ENCODE measurements around the gene TDRD12. TPM values are rescaled to one million over a fixed set of nuclear protein-coding genes. Genes with fewer than 3 reads are reported as not detected.

TDRD12 gene
- polyA plus RNA-seq, 3 donors = 0.05 TPM; not detected in 2

GRCh38 chr19:32708457-32708856 is 11.1 kb upstream of the TDRD12 start:
- no peaks in the 10 kb centered on the region for H3K27me3 ChIP-seq (ENCODE audit: control insufficient read depth in 2 of 2, insufficient read depth in 2 of 2, low read length in 2 of 2)
- no peak for TF ChIP-seq CTCF (IDR thresholded peaks at IDR 0.05)
- no peak overlapping the region for H3K4me3 Mint-ChIP-seq
- no peak overlapping the region for H2AFZ ChIP-seq (ENCODE audit: insufficient read depth, low read depth, low read length, poor library complexity, severe bottlenecking)
- peaks cover 7% of the 10 kb centered on the region for H3K4me1 Mint-ChIP-seq
- peaks cover 6 to 14% (median 11%) of the 10 kb centered on the region in 7 donors for H3K9me3 Mint-ChIP-seq
- H3K4me2 ChIP-seq (replicated peaks; ENCODE audit: extremely low read depth, low read length, poor library complexity, severe bottlenecking) = no peak overlapping the region
- DNase-seq = no peak
- peaks cover 50 to 77% of the 10 kb centered on the region in 2 donors for H3K36me3 Mint-ChIP-seq
- no peaks in the 10 kb centered on the region for H3K27me3 Mint-ChIP-seq (ENCODE audit: low read depth in 3 of 3)
- no CpG with 5 or more reads among the region's 3 CpGs for WGBS (ENCODE audit: insufficient coverage)
- intact Hi-C loops (cut with micrococcal nuclease) = no loop called here
- H3K9me3 ChIP-seq (replicated peaks in 1 of 2; ENCODE audit: control insufficient read depth in 1 of 2, insufficient read depth in 1 of 2, low read length in 2 of 2) = peaks cover 10 to 11% of the 10 kb centered on the region in 2 donors
- peak overlapping the region; percentile 45 to 77 (median 57) for H3K27ac Mint-ChIP-seq
- no peak overlapping the region for H3K9ac ChIP-seq (ENCODE audit: insufficient read depth, low read length, poor library complexity, severe bottlenecking)
- peaks cover 37% of the 10 kb centered on the region for H4K20me1 ChIP-seq (ENCODE audit: insufficient read depth, low read length)
- peaks cover 49% of the 10 kb centered on the region for H3K79me2 ChIP-seq (ENCODE audit: insufficient read depth, low read length)
- H3K4me3 ChIP-seq (replicated peaks in 1 of 3; ENCODE audit: low read depth in 2 of 3, low read length in 3 of 3) = no peak overlapping the region
- peak overlapping the region in 1 of 2 donors; percentile 17 for H3K27ac ChIP-seq (ENCODE audit: low read depth in 1 of 2, low read length in 2 of 2)
- peaks cover 39 to 77% of the 10 kb centered on the region in 2 donors for H3K36me3 ChIP-seq (replicated peaks in 1 of 2; ENCODE audit: control insufficient read depth in 1 of 2, insufficient read depth in 2 of 2, low read length in 2 of 2)
- H3K4me1 ChIP-seq (ENCODE audit: control insufficient read depth in 1 of 2, insufficient read depth in 2 of 2, low read length in 2 of 2) = no peaks in the 10 kb centered on the region

- H3K4me2 ChIP-seq (replicated peaks; ENCODE audit: extremely low read depth, low read length, poor library complexity, severe bottlenecking) = no peak overlapping the region
- no peak for TF ChIP-seq CTCF (IDR thresholded peaks at IDR 0.05)
- H3K27me3 ChIP-seq (ENCODE audit: control insufficient read depth in 2 of 2, insufficient read depth in 2 of 2, low read length in 2 of 2) = no peaks in the 10 kb centered on the region
- H3K9me3 Mint-ChIP-seq = peaks cover 3 to 8% (median 7%) of the 10 kb centered on the region in 7 donors
- H3K4me1 Mint-ChIP-seq = peaks cover 7% of the 10 kb centered on the region
- H3K4me3 ChIP-seq (replicated peaks in 1 of 3; ENCODE audit: low read depth in 2 of 3, low read length in 3 of 3) = no peak overlapping the region
- H3K4me3 Mint-ChIP-seq = no peak overlapping the region
- peaks cover 49 to 77% of the 10 kb centered on the region in 2 donors for H3K36me3 Mint-ChIP-seq
- no peaks in the 10 kb centered on the region for H3K4me1 ChIP-seq (ENCODE audit: control insufficient read depth in 1 of 2, insufficient read depth in 2 of 2, low read length in 2 of 2)
- no peak overlapping the region for H3K9ac ChIP-seq (ENCODE audit: insufficient read depth, low read length, poor library complexity, severe bottlenecking)
- H3K79me2 ChIP-seq (ENCODE audit: insufficient read depth, low read length) = peaks cover 43% of the 10 kb centered on the region
- H2AFZ ChIP-seq (ENCODE audit: insufficient read depth, low read depth, low read length, poor library complexity, severe bottlenecking) = no peak overlapping the region
- H3K27me3 Mint-ChIP-seq (ENCODE audit: low read depth in 3 of 3) = no peaks in the 10 kb centered on the region
- H3K27ac Mint-ChIP-seq = peak overlapping the region in 4 of 7 donors; percentile 52 to 77 (median 56)
- DNase-seq = no peak
- peaks cover 43 to 78% of the 10 kb centered on the region in 2 donors for H3K36me3 ChIP-seq (replicated peaks in 1 of 2; ENCODE audit: control insufficient read depth in 1 of 2, insufficient read depth in 2 of 2, low read length in 2 of 2)
- H4K20me1 ChIP-seq (ENCODE audit: insufficient read depth, low read length) = peaks cover 37% of the 10 kb centered on the region
- H3K27ac ChIP-seq (ENCODE audit: low read depth in 1 of 2, low read length in 2 of 2) = peak overlapping the region in 1 of 2 donors; percentile 17
- H3K9me3 ChIP-seq (replicated peaks in 1 of 2; ENCODE audit: control insufficient read depth in 1 of 2, insufficient read depth in 1 of 2, low read length in 2 of 2) = peaks cover 4 to 7% of the 10 kb centered on the region in 2 donors
- intact Hi-C loops (cut with micrococcal nuclease) = no loop called here
- 100% methylated on average over 1 of the region's 5 CpGs for WGBS (ENCODE audit: insufficient coverage)
Observed at GRCh38 chr19:32709032-32709431, 10.5 kb upstream of the TDRD12 start.
